Neural progenitor cell (in vitro differentiated cells): ENCODE data around the gene PMFBP1. TPM values are rescaled to one million over a fixed set of nuclear protein-coding genes. Genes with fewer than 3 reads are reported as not detected.
A peak's percentile ranks its signal among the peaks of the same experiment; 100 is the strongest.

Experiments used
- DNase-seq: peaks from one replicate; pipeline ENCODE4 v3.0.0-alpha.2; 2016; ENCODE audit warnings: low spot score
- H2AFZ ChIP-seq: fragments of 200-600 bp; sonication (generic); replicated peaks from 2 replicates; pipeline ENCODE4 v1.6.1; 2016; ENCODE audit warnings: antibody characterized with exemption
- H3F3A ChIP-seq: fragments of 200-600 bp; sonication (generic); 2 replicates; pipeline ENCODE4 v1.6.1; 2016; ENCODE audit warnings: antibody characterized with exemption, low read depth
- H3K27ac ChIP-seq: fragments of 200-600 bp; sonication (generic); 2 replicates; pipeline ENCODE4 v1.5.1; 2016; ENCODE audit warnings: mild to moderate bottlenecking
- H3K27me3 ChIP-seq: fragments of 200-600 bp; sonication (generic); 2 replicates; pipeline ENCODE4 v1.6.1; 2016; ENCODE audit warnings: mild to moderate bottlenecking, moderate library complexity
- H3K36me3 ChIP-seq: fragments of 200-600 bp; sonication (generic); 2 replicates; pipeline ENCODE4 v1.5.1; 2016
- H3K4me1 ChIP-seq: fragments of 200-600 bp; sonication (generic); 2 replicates; pipeline ENCODE4 v1.6.1; 2016; ENCODE audit warnings: mixed run types
- H3K4me2 ChIP-seq: fragments of 200-600 bp; sonication (generic); 2 replicates; pipeline ENCODE4 v1.6.1; 2016
- H3K4me3 ChIP-seq: fragments of 200-600 bp; sonication (generic); 2 replicates; pipeline ENCODE4 v1.5.1; 2016
- H3K79me2 ChIP-seq: fragments of 200-600 bp; sonication (generic); 2 replicates; pipeline ENCODE4 v1.6.1; 2016; ENCODE audit warnings: low read depth
- H3K9ac ChIP-seq: fragments of 200-600 bp; sonication (generic); 2 replicates; pipeline ENCODE4 v1.6.1; 2016
- H3K9me3 ChIP-seq: fragments of 200-600 bp; sonication (generic); 2 replicates; pipeline ENCODE4 v1.5.1; 2016; ENCODE audit warnings: low read depth
- H4K20me1 ChIP-seq: fragments of 200-600 bp; sonication (generic); 2 replicates; pipeline ENCODE4 v1.6.1; 2016; ENCODE audit warnings: low read depth
- H3K27ac Mint-ChIP-seq: 3 replicates; pipeline ENCODE4 v1.8.0; 2021; ENCODE audit warnings: mixed read lengths
- H3K27me3 Mint-ChIP-seq: 2 replicates; pipeline ENCODE4 v1.8.0; 2022; ENCODE audit warnings: low read depth, mild to moderate bottlenecking, inconsistent platforms, moderate library complexity, mixed read lengths; ENCODE audit not compliant: insufficient read depth
- H3K36me3 Mint-ChIP-seq: 3 replicates; pipeline ENCODE4 v1.8.0; 2021; ENCODE audit warnings: mixed read lengths
- H3K4me1 Mint-ChIP-seq: 3 replicates; pipeline ENCODE4 v1.8.0; 2021; ENCODE audit warnings: mixed read lengths
- H3K4me3 Mint-ChIP-seq: 3 replicates; pipeline ENCODE4 v1.8.0; 2021; ENCODE audit warnings: mild to moderate bottlenecking, moderate library complexity, mixed read lengths
- H3K9me3 Mint-ChIP-seq: 3 replicates; pipeline ENCODE4 v1.8.0; 2020; ENCODE audit warnings: mixed read lengths
- CTCF ChIP-seq: fragments of 200-600 bp; sonication (generic); IDR thresholded peaks from 2 replicates; pipeline ENCODE4 v1.5.1; 2017; ENCODE audit warnings: antibody characterized with exemption, mild to moderate bottlenecking
- EZH2 ChIP-seq: fragments of 200-600 bp; sonication (generic); IDR thresholded peaks from 2 replicates; pipeline ENCODE4 v1.6.1; 2017; ENCODE audit warnings: antibody characterized with exemption, mild to moderate bottlenecking, moderate library complexity
- EZH2phosphoT487 ChIP-seq: fragments of 200-600 bp; sonication (generic); IDR thresholded peaks from 2 replicates; pipeline ENCODE4 v1.6.1; 2017; ENCODE audit warnings: antibody characterized with exemption
- total RNA-seq: library from RNA; depleted of rRNA; stranded (reverse); fragments of >200 nt; gene quantifications from 2 replicates; pipeline ENCODE4 v1.2.3, GENCODE V29; 2015; ENCODE audit warnings: low replicate concordance

PMFBP1 gene
- total RNA-seq, 1 donor from 2014 or later, result 12.8 TPM

GRCh38 chr16:72199761-72200337, 27.9 kb upstream of the PMFBP1 start:
- peak overlapping the region; percentile 23 for H3K27ac Mint-ChIP-seq

GRCh38 chr16:72198771-72199201, 26.8 kb upstream of the PMFBP1 start:
- Histone ChIP-seq H3K27me3 (no peaks in the 10 kb centered on the region), H2AFZ (no peak overlapping the region), H3K27ac (no peak overlapping the region), H3K36me3 (no peaks in the 10 kb centered on the region), H3K4me1 (peaks cover 12% of the 10 kb centered on the region), H3K9me3 (no peaks in the 10 kb centered on the region), H3K9ac (no peak overlapping the region), H3K4me3 (no peak overlapping the region), H3K79me2 (no peaks in the 10 kb centered on the region), H3F3A (no peaks in the 10 kb centered on the region), H4K20me1 (no peaks in the 10 kb centered on the region), H3K4me2 (no peak overlapping the region)
- no peak for DNase-seq
- no peaks in the 10 kb centered on the region for H3K9me3 Mint-ChIP-seq
- peaks cover 2% of the 10 kb centered on the region for H3K27me3 Mint-ChIP-seq
- peaks cover 62% of the 10 kb centered on the region for H3K4me1 Mint-ChIP-seq
- H3K36me3 Mint-ChIP-seq, result no peaks in the 10 kb centered on the region
- H3K27ac Mint-ChIP-seq, result peak overlapping the region; percentile 44
- TF ChIP-seq EZH2phosphoT487, result no peak
- no peak for TF ChIP-seq CTCF
- no peak overlapping the region for H3K4me3 Mint-ChIP-seq

More at GRCh38 chr16:72199761-72200337, 27.9 kb upstream of the PMFBP1 start:
- Histone ChIP-seq H3K79me2 (no peaks in the 10 kb centered on the region), H2AFZ (no peak overlapping the region), H3K4me3 (no peak overlapping the region), H3K36me3 (no peaks in the 10 kb centered on the region), H3F3A (no peaks in the 10 kb centered on the region), H3K9ac (no peak overlapping the region), H3K4me1 (peaks cover 12% of the 10 kb centered on the region), H3K27ac (no peak overlapping the region), H3K9me3 (no peaks in the 10 kb centered on the region), H4K20me1 (no peaks in the 10 kb centered on the region), H3K4me2 (no peak overlapping the region), H3K27me3 (no peaks in the 10 kb centered on the region)
- H3K36me3 Mint-ChIP-seq, result no peaks in the 10 kb centered on the region
- peaks cover 2% of the 10 kb centered on the region for H3K27me3 Mint-ChIP-seq
- no peak overlapping the region for H3K4me3 Mint-ChIP-seq
- DNase-seq, result no peak
- H3K9me3 Mint-ChIP-seq, result no peaks in the 10 kb centered on the region
- H3K4me1 Mint-ChIP-seq, result peaks cover 64% of the 10 kb centered on the region
- TF ChIP-seq CTCF, result no peak
- TF ChIP-seq EZH2, result no peak
- TF ChIP-seq EZH2phosphoT487, result no peak

- peaks cover 56% of the 10 kb centered on the region for H3K4me1 Mint-ChIP-seq
- H3K27ac ChIP-seq, result no peak overlapping the region
- H3K9ac ChIP-seq, result no peak overlapping the region
- peaks cover 6% of the 10 kb centered on the region for H3K4me1 ChIP-seq
- H3K4me2 ChIP-seq, result no peak overlapping the region
- H3K79me2 ChIP-seq, result no peaks in the 10 kb centered on the region
- H3K4me3 ChIP-seq, result no peak overlapping the region
- no peaks in the 10 kb centered on the region for H4K20me1 ChIP-seq
- H3K4me3 Mint-ChIP-seq, result peak overlapping the region; percentile 54
- no peaks in the 10 kb centered on the region for H3K36me3 ChIP-seq
- no peaks in the 10 kb centered on the region for H3K9me3 Mint-ChIP-seq
- H3K36me3 Mint-ChIP-seq, result no peaks in the 10 kb centered on the region
- TF ChIP-seq CTCF, result no peak
- no peak for TF ChIP-seq EZH2phosphoT487
- TF ChIP-seq EZH2, result no peak
- no peaks in the 10 kb centered on the region for H3K9me3 ChIP-seq
- DNase-seq, result no peak
- H3K27me3 Mint-ChIP-seq, result peaks cover 2% of the 10 kb centered on the region
- no peaks in the 10 kb centered on the region for H3F3A ChIP-seq
- H3K27me3 ChIP-seq, result no peaks in the 10 kb centered on the region
- peak overlapping the region; percentile 68 for H3K27ac Mint-ChIP-seq
- H2AFZ ChIP-seq, result no peak overlapping the region
Measured at GRCh38 chr16:72198021-72198711, 26.2 kb upstream of the PMFBP1 start.
